K562 (cell line): ENCODE results near the gene HELZ. TPM values are rescaled to one million over a fixed set of nuclear protein-coding genes. Genes with fewer than 3 reads are reported as not detected.

Experiments
- ATAC-seq: fragments of 200-7000 bp; cut with Tn5 transposase; 3 replicates; pipeline ENCODE4 v1.9.1; 2020; ENCODE audit warnings: moderate library complexity
- BruUV-seq: library from RNA; stranded (reverse); fragments of 400-500 nt; replicated peaks from 2 replicates; lab custom pipeline; 2021; lab: Mats Ljungman, UMichigan
- CTCF ChIA-PET: fragments of 300-600 bp; formaldehyde crosslinking; extraction: SDS; loops from one replicate; lab custom pipeline; 2021; ENCODE audit warnings: low intra/inter-chr PET ratio; lab: Yijun Ruan, JAX
- POLR2A ChIA-PET: fragments of 300-600, 350-650 bp; sonication (Branson Sonifier 250); formaldehyde crosslinking; extraction: SDS; loops from one replicate; lab custom pipeline; 2021; ENCODE audit warnings: antibody characterized with exemption, inconsistent platforms; lab: Yijun Ruan, JAX
- DNase-seq, 4 experiments: peaks; one replicate each; pipeline versions ENCODE4 v3.0.0 to v3.0.0-alpha.2; 2011 to 2018; ENCODE audit warnings: low spot score in 3 of 4, mixed read lengths in 3 of 4; ENCODE audit errors: extremely low read depth in 1 of 4
- FAIRE-seq: peaks from 2 replicates; lab custom pipeline; 2011; peaks lifted over from hg19 to GRCh38; lab: Jason Lieb, UNC
- H2AFZ ChIP-seq: 2 replicates; pipeline ENCODE4 v1.6.0; 2011; ENCODE audit warnings: low read depth, low read length, control low read depth, inconsistent platforms
- H3K27ac ChIP-seq: fragments of 200-600 bp; 3 replicates; pipeline ENCODE4 v1.8.0; 2011; ENCODE audit warnings: low read depth, mild to moderate bottlenecking, control low read depth, inconsistent platforms, low read length, moderate library complexity, mixed read lengths; ENCODE audit errors: extremely low read depth
- H3K27me3 ChIP-seq, 2 experiments: fragments of 300-600 bp in 1 of 2; 2 replicates in 1 of 2; 3 replicates in 1 of 2; pipeline versions ENCODE4 v1.6.0 to v1.8.0; 2011; ENCODE audit warnings: inconsistent platforms in 2 of 2, low read length in 2 of 2, mild to moderate bottlenecking in 1 of 2, mixed read lengths in 1 of 2, moderate library complexity in 1 of 2; ENCODE audit not compliant: control insufficient read depth in 2 of 2, insufficient read depth in 2 of 2
- H3K36me3 ChIP-seq: fragments of 300-600 bp; 3 replicates; pipeline ENCODE4 v1.8.0; 2011; ENCODE audit warnings: mild to moderate bottlenecking, low read length, inconsistent platforms; ENCODE audit not compliant: control insufficient read depth, insufficient read depth
- H3K4me1 ChIP-seq, 2 experiments: fragments of 200-600 bp in 1 of 2; replicated peaks in 1 of 2; 2 replicates in 1 of 2; 3 replicates in 1 of 2; pipeline versions ENCODE4 v1.5.1 to v1.8.0; 2011; ENCODE audit warnings: inconsistent platforms in 2 of 2, low read length in 2 of 2, mild to moderate bottlenecking in 1 of 2, mixed read lengths in 1 of 2, moderate library complexity in 1 of 2; ENCODE audit not compliant: control insufficient read depth in 2 of 2, insufficient read depth in 2 of 2
- H3K4me2 ChIP-seq: 2 replicates; pipeline ENCODE4 v1.6.1; 2011; ENCODE audit warnings: low read length, control low read depth, inconsistent platforms, mixed read lengths; ENCODE audit not compliant: insufficient read depth
- H3K4me3 ChIP-seq: fragments of 200-600 bp; sonication (generic), shearing (Covaris generic); 2 replicates; pipeline ENCODE4 v1.5.1; 2016; ENCODE audit warnings: control low read depth, inconsistent platforms
- H3K79me2 ChIP-seq: fragments of 200-600 bp; 3 replicates; pipeline ENCODE4 v1.8.0; 2011; ENCODE audit warnings: low read length, inconsistent platforms; ENCODE audit not compliant: control insufficient read depth, insufficient read depth
- H3K9ac ChIP-seq, 2 experiments: 2 replicates each; pipeline versions ENCODE4 v1.6.0 to v1.6.1; 2011; ENCODE audit warnings: low read depth in 2 of 2, low read length in 2 of 2, control low read depth in 1 of 2, inconsistent platforms in 1 of 2, mild to moderate bottlenecking in 1 of 2, mixed read lengths in 1 of 2; ENCODE audit not compliant: insufficient read depth in 1 of 2
- H3K9me1 ChIP-seq: one replicate; pipeline ENCODE4 v1.6.0; 2011; ENCODE audit warnings: inconsistent platforms, mild to moderate bottlenecking, low read length, moderate library complexity; ENCODE audit not compliant: control insufficient read depth, insufficient read depth
- H3K9me3 ChIP-seq: replicated peaks from 2 replicates; pipeline ENCODE4 v1.5.1; 2011; ENCODE audit warnings: low read depth, low read length, inconsistent platforms; ENCODE audit not compliant: control insufficient read depth, insufficient read depth
- H4K20me1 ChIP-seq: replicated peaks from 2 replicates; pipeline ENCODE4 v1.6.1; 2011; ENCODE audit warnings: low read length, inconsistent platforms, mixed read lengths; ENCODE audit not compliant: control insufficient read depth, insufficient read depth
- ARNT ChIP-seq, 2 experiments: fragments of 450-650 bp; IDR thresholded peaks; 2 replicates each; pipeline ENCODE4 v1.6.1; 2016; ENCODE audit warnings: mild to moderate bottlenecking in 1 of 2
- ATF3 ChIP-seq, 2 experiments: fragments of 450-650 bp in 1 of 2; sonication (generic) in 1 of 2; formaldehyde crosslinking in 1 of 2; IDR thresholded peaks in 1 of 2; conservative IDR thresholded peaks in 1 of 2; 2 replicates each; pipeline versions ENCODE4 v1.6.1 to v1.8.1; 2016 to 2023; ENCODE audit warnings: mild to moderate bottlenecking in 2 of 2, moderate library complexity in 2 of 2, inconsistent platforms in 1 of 2, missing genetic modification reagents in 1 of 2
- CBX1 ChIP-seq: sonication (generic); IDR thresholded peaks from 2 replicates; pipeline ENCODE4 v1.6.1; 2016; ENCODE audit warnings: antibody characterized with exemption, low read depth, mild to moderate bottlenecking
- CCNT2 ChIP-seq: IDR thresholded peaks from 2 replicates; pipeline ENCODE4 v1.6.1; 2011; ENCODE audit warnings: borderline replicate concordance, low read depth, mild to moderate bottlenecking, moderate library complexity, mixed read lengths, low read length; ENCODE audit not compliant: insufficient read length; ENCODE audit errors: extremely low read depth
- E2F8 ChIP-seq: fragments of 450-650 bp; IDR thresholded peaks from 2 replicates; pipeline ENCODE4 v1.7.1; 2018; ENCODE audit warnings: mild to moderate bottlenecking, low read depth; ENCODE audit not compliant: partially characterized antibody
- HNRNPK ChIP-seq: fragments of 200-400 bp; formaldehyde crosslinking; IDR thresholded peaks from one replicate; pipeline ENCODE4 v1.6.1; 2018; ENCODE audit warnings: mild to moderate bottlenecking, low read depth, low read length; ENCODE audit not compliant: poor library complexity, severe bottlenecking
- MCM5 ChIP-seq: fragments of 450-650 bp; IDR thresholded peaks from 2 replicates; pipeline ENCODE4 v1.6.1; 2016; ENCODE audit warnings: low read depth
- POLR3G ChIP-seq: IDR thresholded peaks from 2 replicates; pipeline ENCODE4 v1.6.1; 2011; ENCODE audit not compliant: insufficient read length, insufficient replicate concordance; ENCODE audit errors: extremely low read depth
- TFE3 ChIP-seq: fragments of 450-650 bp; formaldehyde crosslinking; IDR thresholded peaks from 2 replicates; pipeline ENCODE4 v1.4.0; 2020; ENCODE audit warnings: mild to moderate bottlenecking, mixed read lengths
- TSC22D4 ChIP-seq: fragments of 450-650 bp; IDR thresholded peaks from 2 replicates; pipeline ENCODE4 v1.6.1; 2016; ENCODE audit warnings: missing genetic modification characterization, missing biosample characterization, control low read depth
- ZBED1 ChIP-seq: IDR thresholded peaks from 2 replicates; pipeline ENCODE4 v1.6.1; 2014
- ZBTB26 ChIP-seq: fragments of 450-650 bp; formaldehyde crosslinking; IDR thresholded peaks from 2 replicates; pipeline ENCODE4 v1.4.0; 2022; ENCODE audit warnings: missing genetic modification characterization
- ZBTB34 ChIP-seq: fragments of 250-450 bp; sonication (Bioruptor Pico); IDR thresholded peaks from 2 replicates; pipeline ENCODE4 v1.8.0; 2021; ENCODE audit warnings: mild to moderate bottlenecking, moderate library complexity
- ZNF354B ChIP-seq: fragments of 250-450 bp; sonication (Bioruptor Pico); IDR thresholded peaks from 2 replicates; pipeline ENCODE4 v1.4.0; 2020
- WGBS: fragments of 100-300 bp; shearing (Covaris generic); methylation state at CpG from one replicate; pipeline ENCODE4 v1.1.6; 2016; ENCODE audit warnings: low coverage, mixed read lengths; ENCODE audit not compliant: insufficient coverage; ENCODE audit errors: missing lambda C conversion rate; 5-methylcytosine and 5-hydroxymethylcytosine counted together
- in situ Hi-C: fragments of 300-500 bp; cut with MboI; formaldehyde crosslinking; loops from 4 replicates; pipeline ENCODE4 v1.15.0; 2018; ENCODE audit warnings: inconsistent platforms, mixed read lengths
- intact Hi-C: fragments of 100-400 bp; cut with micrococcal nuclease; formaldehyde crosslinking; loops from 2 replicates; pipeline ENCODE4 v1.14.2; 2022
- polyA plus RNA-seq, 8 experiments: library from polyadenylated mRNA; depleted of rRNA in 4 of 8; stranded (reverse) in 5 of 8; unstranded in 3 of 8; fragments of >200 nt; fragmentation: Nextera tagmentation in 2 of 8; fragmentation: Illumina TruSeq in 1 of 8; extraction: Ambion mirVana in 2 of 8; extraction: Trizol in 1 of 8; gene quantifications; 2 replicates each; pipeline versions ENCODE4 v1.2.1 to v1.2.3, GENCODE V29; 2011 to 2014; ENCODE audit warnings: inconsistent platforms in 1 of 8, missing spikeins in 1 of 8
- total RNA-seq, 7 experiments: library from RNA; depleted of rRNA in 6 of 7; stranded (reverse); fragments of >200 nt in 6 of 7; fragmentation: Illumina TruSeq in 2 of 7; extraction: Trizol in 2 of 7; gene quantifications; 2 replicates each; pipeline versions ENCODE4 v1.2.1 to v1.2.3, GENCODE V29; 2011 to 2021; ENCODE audit warnings: low replicate concordance in 1 of 7

Gene HELZ
- total and polyA plus RNA-seq, 9 of the 15 experiments (the other 6 are each of a cell fraction or from before 2014, with no cell fraction given): 5.2 to 39.8 (median 17.3) TPM

- Histone ChIP-seq H3K4me3 (no peak overlapping the region), H2AFZ (no peak overlapping the region), H3K4me1 (peaks cover 0 to 8% of the 10 kb centered on the region in 2 experiments; a peak in 2 of 5 replicates), H3K79me2 (no peaks in the 10 kb centered on the region), H3K4me2 (no peak overlapping the region), H3K27ac (no peak overlapping the region), H3K36me3 (no peaks in the 10 kb centered on the region), H3K9ac (no peak overlapping the region), H3K9me1 (no peaks in the 10 kb centered on the region), H4K20me1 (no peaks in the 10 kb centered on the region), H3K27me3 (peaks cover 29 to 64% of the 10 kb centered on the region in 2 experiments), H3K9me3 (no peaks in the 10 kb centered on the region; the same call in 1 of the 2 replicates)
- ATAC-seq (no peak; the same call in 2 of the 3 replicates), FAIRE-seq (no peak), DNase-seq (no peak)
- no TSS peak for BruUV-seq
- in situ Hi-C loops (no loop called here), intact Hi-C loops (no loop called here)
- 2% methylated on average over 5 of the region's 5 CpGs for WGBS
- CTCF ChIA-PET: no interaction called here
- POLR2A ChIA-PET: interaction anchor here (0.6 to 1.5 kb wide), 2 partner anchors 24 to 174 kb away, joined by 3 read pairs; no protein-coding TSS in a partner anchor
- TF ChIP-seq MCM5 (no peak), HNRNPK (no peak), TFE3 (CRISPR knock-in tag) (no peak), CBX1 (no peak), ZBED1 (no peak), ATF3 (IDR thresholded peaks at IDR 0.05) (no peak), ATF3 (CRISPR knock-in tag; conservative IDR thresholded peaks at IDR 0.05) (no peak), TSC22D4 (tag) (no peak), CCNT2 (no peak), ARNT (IDR thresholded peaks at IDR 0.05) (no peak), ZBTB26 (CRISPR knock-in tag) (no peak), POLR3G (no peak), ZNF354B (CRISPR knock-in tag) (no peak), ZBTB34 (CRISPR knock-in tag) (no peak), E2F8 (no peak)
Measured at GRCh38 chr17:67044940-67045339, 200.1 kb downstream of the HELZ start.
